OCI-LY3 (cell line): ENCODE results near the gene STOX1.

ENCODE experiments used
- CTCF ChIP-seq: fragments of 200-600, 300-600 bp; sonication (generic); IDR thresholded peaks from 2 replicates; pipeline ENCODE4 v1.5.1; 2014; ENCODE audit warnings: antibody characterized with exemption, low read length, low read depth
- EZH2phosphoT487 ChIP-seq: fragments of 200-600 bp; shearing (Covaris generic); IDR thresholded peaks from 2 replicates; pipeline ENCODE4 v1.6.1; 2018; ENCODE audit warnings: antibody characterized with exemption, mixed run types, low read depth

- TF ChIP-seq CTCF (no peak), EZH2phosphoT487 (no peak)
These were observed 36.9 kb upstream of the STOX1 start for GRCh38 chr10:68790476-68790875.
